A673 (cell line): ENCODE measurements around the gene SSBP1.

ENCODE experiments used
- EZH2 ChIP-seq: fragments of 200-600 bp; sonication (generic); IDR thresholded peaks from 2 replicates; pipeline ENCODE4 v1.6.1; 2017; ENCODE audit warnings: borderline replicate concordance, low read depth, mild to moderate bottlenecking, mixed read lengths, antibody characterized with exemption, low read length; ENCODE audit not compliant: poor library complexity, severe bottlenecking
- TF ChIP-seq, protein P1 (sequence below): fragments of 300-800, 200-600 bp; sonication (generic); conservative IDR thresholded peaks from 2 replicates; pipeline ENCODE4 v1.5.1; 2017; ENCODE audit warnings: low read depth, mild to moderate bottlenecking, antibody characterized with exemption, low read length, moderate library complexity, mixed read lengths

DNA sequence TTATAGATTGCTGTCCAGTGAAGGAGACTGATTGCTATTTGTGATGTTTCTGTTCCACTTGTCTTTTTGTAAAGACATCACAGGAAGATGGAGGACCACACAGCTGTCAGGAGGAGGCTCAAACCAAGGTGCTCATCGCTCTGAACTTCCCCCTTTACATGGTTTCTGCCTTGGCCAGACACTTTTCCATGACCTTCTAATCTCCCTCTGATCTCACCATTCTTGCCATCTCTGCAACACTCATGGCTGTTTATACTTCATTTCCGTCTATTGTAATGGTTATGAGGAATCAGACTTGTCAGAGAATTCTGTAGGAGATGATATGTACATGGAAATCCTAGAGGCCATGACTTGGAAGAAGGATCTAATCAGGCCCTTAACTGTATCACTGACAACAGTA, 50.1 kb downstream of the SSBP1 start:
- no peak for TF ChIP-seq EZH2
- TF ChIP-seq, protein P1, sequence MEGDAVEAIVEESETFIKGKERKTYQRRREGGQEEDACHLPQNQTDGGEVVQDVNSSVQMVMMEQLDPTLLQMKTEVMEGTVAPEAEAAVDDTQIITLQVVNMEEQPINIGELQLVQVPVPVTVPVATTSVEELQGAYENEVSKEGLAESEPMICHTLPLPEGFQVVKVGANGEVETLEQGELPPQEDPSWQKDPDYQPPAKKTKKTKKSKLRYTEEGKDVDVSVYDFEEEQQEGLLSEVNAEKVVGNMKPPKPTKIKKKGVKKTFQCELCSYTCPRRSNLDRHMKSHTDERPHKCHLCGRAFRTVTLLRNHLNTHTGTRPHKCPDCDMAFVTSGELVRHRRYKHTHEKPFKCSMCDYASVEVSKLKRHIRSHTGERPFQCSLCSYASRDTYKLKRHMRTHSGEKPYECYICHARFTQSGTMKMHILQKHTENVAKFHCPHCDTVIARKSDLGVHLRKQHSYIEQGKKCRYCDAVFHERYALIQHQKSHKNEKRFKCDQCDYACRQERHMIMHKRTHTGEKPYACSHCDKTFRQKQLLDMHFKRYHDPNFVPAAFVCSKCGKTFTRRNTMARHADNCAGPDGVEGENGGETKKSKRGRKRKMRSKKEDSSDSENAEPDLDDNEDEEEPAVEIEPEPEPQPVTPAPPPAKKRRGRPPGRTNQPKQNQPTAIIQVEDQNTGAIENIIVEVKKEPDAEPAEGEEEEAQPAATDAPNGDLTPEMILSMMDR = no peak
